Measurements from ENCODE around the gene SPATA1.

DNA sequence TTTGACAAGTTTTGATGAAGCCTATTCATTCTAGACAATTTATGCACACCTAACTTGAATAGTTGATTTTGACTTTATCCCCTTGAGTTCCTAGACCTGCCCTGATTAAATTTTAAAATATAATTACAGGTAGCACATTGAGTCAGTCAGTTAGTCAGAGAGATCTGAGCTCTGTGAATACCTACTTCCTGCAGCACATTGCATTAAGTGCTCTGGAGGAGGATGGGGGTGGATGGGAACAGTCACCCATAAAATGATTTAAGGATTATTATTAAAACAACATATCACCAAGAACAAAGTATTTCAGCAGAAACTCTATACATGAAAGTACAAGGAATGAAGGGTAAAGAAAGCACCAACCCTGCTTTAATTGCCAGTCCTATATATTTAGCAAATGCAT is 38.9 kb upstream of the SPATA1 start:
- TF ChIP-seq, protein P1, sequence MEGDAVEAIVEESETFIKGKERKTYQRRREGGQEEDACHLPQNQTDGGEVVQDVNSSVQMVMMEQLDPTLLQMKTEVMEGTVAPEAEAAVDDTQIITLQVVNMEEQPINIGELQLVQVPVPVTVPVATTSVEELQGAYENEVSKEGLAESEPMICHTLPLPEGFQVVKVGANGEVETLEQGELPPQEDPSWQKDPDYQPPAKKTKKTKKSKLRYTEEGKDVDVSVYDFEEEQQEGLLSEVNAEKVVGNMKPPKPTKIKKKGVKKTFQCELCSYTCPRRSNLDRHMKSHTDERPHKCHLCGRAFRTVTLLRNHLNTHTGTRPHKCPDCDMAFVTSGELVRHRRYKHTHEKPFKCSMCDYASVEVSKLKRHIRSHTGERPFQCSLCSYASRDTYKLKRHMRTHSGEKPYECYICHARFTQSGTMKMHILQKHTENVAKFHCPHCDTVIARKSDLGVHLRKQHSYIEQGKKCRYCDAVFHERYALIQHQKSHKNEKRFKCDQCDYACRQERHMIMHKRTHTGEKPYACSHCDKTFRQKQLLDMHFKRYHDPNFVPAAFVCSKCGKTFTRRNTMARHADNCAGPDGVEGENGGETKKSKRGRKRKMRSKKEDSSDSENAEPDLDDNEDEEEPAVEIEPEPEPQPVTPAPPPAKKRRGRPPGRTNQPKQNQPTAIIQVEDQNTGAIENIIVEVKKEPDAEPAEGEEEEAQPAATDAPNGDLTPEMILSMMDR (IDR thresholded peaks at IDR 0.05 in 4 of 5, conservative IDR thresholded peaks at IDR 0.05 in 1 of 5): no peak
- TF ChIP-seq POLR2A (IDR thresholded peaks at IDR 0.05): no peak

Measured in gastrocnemius medialis (tissue), 4 donors.